Prostate gland (tissue), 2 donors: Measurements from ENCODE around the gene OR1J4. TPM values are rescaled to one million over a fixed set of nuclear protein-coding genes. Genes with fewer than 3 reads are reported as not detected.

ENCODE experiments used
- DNase-seq: peaks from one replicate; pipeline ENCODE4 v3.0.0-alpha.2; 2019; ENCODE audit warnings: low spot score
- H3K27ac ChIP-seq, 2 donors: fragments of 200-600 bp; sonication (generic); 2 replicates each; pipeline ENCODE4 v1.5.1; 2017 to 2019
- H3K27me3 ChIP-seq: fragments of 200-600 bp; sonication (generic); replicated peaks from 2 replicates; pipeline ENCODE4 v1.5.1; 2019; ENCODE audit not compliant: insufficient read depth
- H3K36me3 ChIP-seq, 2 donors: fragments of 200-600 bp; sonication (generic); 1 replicate in 1 of 2; 2 replicates in 1 of 2; pipeline versions ENCODE4 v1.5.1 to v1.8.1; 2017 to 2019
- H3K4me1 ChIP-seq: fragments of 200-600 bp; sonication (generic); replicated peaks from 2 replicates; pipeline ENCODE4 v1.5.1; 2019
- H3K4me3 ChIP-seq, 2 donors: fragments of 200-600 bp; sonication (generic); 2 replicates each; pipeline ENCODE4 v1.5.1; 2017 to 2019
- H3K9me3 ChIP-seq: fragments of 200-600 bp; sonication (generic); 2 replicates; pipeline ENCODE4 v1.5.1; 2017
- POLR2A ChIP-seq: fragments of 450-650 bp; IDR thresholded peaks from one replicate; pipeline ENCODE4 v1.6.1; 2016; ENCODE audit warnings: antibody characterized with exemption, mild to moderate bottlenecking
- POLR2AphosphoS5 ChIP-seq: sonication (generic); formaldehyde crosslinking; IDR thresholded peaks from one replicate; pipeline ENCODE4 v1.6.1; 2017; ENCODE audit warnings: antibody characterized with exemption
- WGBS: methylation state at CpG from one replicate; pipeline ENCODE4 v1.1.5; 2018; 5-methylcytosine and 5-hydroxymethylcytosine counted together
- intact Hi-C: fragments of 100-400 bp; cut with DNase I; formaldehyde crosslinking; loops from one replicate; pipeline ENCODE4 v1.14.2; 2022
- total RNA-seq, 2 donors: library from RNA; depleted of rRNA; stranded (reverse); fragments of >200 nt; gene quantifications; one replicate each; pipeline ENCODE4 v1.1.0, GENCODE V29; 2016
- TF ChIP-seq, protein P1 (sequence below), 4 experiments: fragments of 200-600 bp in 2 of 4; fragments of 450-650 bp in 2 of 4; sonication (generic) in 2 of 4; IDR thresholded peaks; 1 replicate in 3 of 4; 2 replicates in 1 of 4; pipeline ENCODE4 v1.5.1; 2016 to 2019; ENCODE audit warnings: antibody characterized with exemption in 4 of 4, mild to moderate bottlenecking in 2 of 4, moderate library complexity in 2 of 4

The OR1J4 gene
- under 1 TPM; 0.23 to 0.91 TPM for total RNA-seq

- H3K27me3 ChIP-seq, result no peaks in the 10 kb centered on the region
- H3K4me1 ChIP-seq, result no peaks in the 10 kb centered on the region
- H3K9me3 ChIP-seq, result no peaks in the 10 kb centered on the region
- WGBS, result 75% methylated on average over 4 of the region's 4 CpGs
- intact Hi-C loops, result no loop called here
- TF ChIP-seq, protein P1, sequence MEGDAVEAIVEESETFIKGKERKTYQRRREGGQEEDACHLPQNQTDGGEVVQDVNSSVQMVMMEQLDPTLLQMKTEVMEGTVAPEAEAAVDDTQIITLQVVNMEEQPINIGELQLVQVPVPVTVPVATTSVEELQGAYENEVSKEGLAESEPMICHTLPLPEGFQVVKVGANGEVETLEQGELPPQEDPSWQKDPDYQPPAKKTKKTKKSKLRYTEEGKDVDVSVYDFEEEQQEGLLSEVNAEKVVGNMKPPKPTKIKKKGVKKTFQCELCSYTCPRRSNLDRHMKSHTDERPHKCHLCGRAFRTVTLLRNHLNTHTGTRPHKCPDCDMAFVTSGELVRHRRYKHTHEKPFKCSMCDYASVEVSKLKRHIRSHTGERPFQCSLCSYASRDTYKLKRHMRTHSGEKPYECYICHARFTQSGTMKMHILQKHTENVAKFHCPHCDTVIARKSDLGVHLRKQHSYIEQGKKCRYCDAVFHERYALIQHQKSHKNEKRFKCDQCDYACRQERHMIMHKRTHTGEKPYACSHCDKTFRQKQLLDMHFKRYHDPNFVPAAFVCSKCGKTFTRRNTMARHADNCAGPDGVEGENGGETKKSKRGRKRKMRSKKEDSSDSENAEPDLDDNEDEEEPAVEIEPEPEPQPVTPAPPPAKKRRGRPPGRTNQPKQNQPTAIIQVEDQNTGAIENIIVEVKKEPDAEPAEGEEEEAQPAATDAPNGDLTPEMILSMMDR (IDR thresholded peaks at IDR 0.05), result no peak
- no peak for TF ChIP-seq POLR2AphosphoS5
- no peak for TF ChIP-seq POLR2A
- DNase-seq, result no peak
- H3K4me3 ChIP-seq, result no peak within 1 kb of the TSS
- H3K27ac ChIP-seq, result no peak within 1 kb of the TSS
- H3K36me3 ChIP-seq, result no peaks in the 10 kb centered on the region
These were observed at the start of gene OR1J4 for GRCh38 chr9:122518841-122519240. Gene OR1J4, plus strand, starts transcription at chr9:122519141. Its CDS starts 0 bp downstream, at chr9:122519141.

GRCh38 chr9:122474561-122474960 is 44.4 kb upstream of the OR1J4 start:
- Histone ChIP-seq H3K36me3 (no peaks in the 10 kb centered on the region), H3K4me1 (no peaks in the 10 kb centered on the region), H3K4me3 (no peak overlapping the region), H3K9me3 (no peaks in the 10 kb centered on the region), H3K27me3 (no peaks in the 10 kb centered on the region), H3K27ac (no peak overlapping the region)
- 78% methylated on average over 3 of the region's 3 CpGs for WGBS
- TF ChIP-seq POLR2AphosphoS5 (no peak), POLR2A (no peak)
- TF ChIP-seq, protein P1 (IDR thresholded peaks at IDR 0.05), result no peak
- intact Hi-C loops, result no loop called here
- DNase-seq, result no peak

DNA sequence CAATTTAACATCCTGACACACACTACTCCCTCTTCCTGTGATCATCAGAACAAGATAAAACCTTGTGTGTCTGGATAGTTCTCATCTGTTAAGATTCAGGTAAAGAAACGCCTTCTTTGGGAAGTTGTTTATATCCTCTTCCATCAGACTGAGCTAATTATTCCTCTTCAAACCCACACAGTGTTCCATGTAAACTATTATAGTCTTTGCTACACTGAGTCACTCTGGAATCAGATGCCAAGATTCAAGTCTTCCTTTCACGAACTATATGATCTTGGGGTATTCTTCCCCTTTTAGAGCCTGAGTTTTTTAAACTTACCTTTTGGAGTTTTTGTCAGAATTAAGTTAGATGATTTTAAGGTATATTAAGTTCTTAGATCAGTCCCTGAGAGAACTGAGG is 43.2 kb upstream of the OR1J4 start:
- no peak for TF ChIP-seq POLR2AphosphoS5
- no peak for TF ChIP-seq POLR2A
- TF ChIP-seq, protein P1 (IDR thresholded peaks at IDR 0.05), result no peak
- 25% methylated on average over 2 of the region's 2 CpGs for WGBS
- H3K9me3 ChIP-seq, result no peaks in the 10 kb centered on the region
- H3K36me3 ChIP-seq, result no peaks in the 10 kb centered on the region
- no peak for DNase-seq
- no peaks in the 10 kb centered on the region for H3K27me3 ChIP-seq
- no peak overlapping the region for H3K4me3 ChIP-seq
- intact Hi-C loops, result no loop called here
- no peak overlapping the region for H3K27ac ChIP-seq
- no peaks in the 10 kb centered on the region for H3K4me1 ChIP-seq

DNA sequence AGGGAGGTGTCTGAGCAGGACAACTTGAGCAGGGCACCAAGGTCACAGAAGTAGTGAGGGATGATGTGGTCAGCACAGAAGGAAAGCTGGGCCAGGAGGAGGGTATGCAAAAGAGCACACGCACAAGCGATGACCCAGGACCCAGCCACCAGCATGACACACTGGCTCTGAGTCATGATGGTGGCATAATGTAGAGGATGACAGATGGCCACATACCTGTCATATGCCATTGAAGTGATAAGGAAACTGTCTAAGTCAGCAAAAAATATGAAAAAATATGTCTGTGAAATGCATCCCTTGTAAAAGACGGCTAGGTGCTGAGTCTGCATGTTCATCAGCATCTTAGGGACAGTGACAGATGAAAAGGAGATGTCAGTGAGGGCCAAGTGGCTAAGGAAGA is 41.6 kb upstream of the OR1J4 start:
- intact Hi-C loops, result no loop called here
- WGBS, result 84% methylated on average over 3 of the region's 3 CpGs
- no peaks in the 10 kb centered on the region for H3K9me3 ChIP-seq
- no peak for DNase-seq
- H3K4me3 ChIP-seq, result no peak overlapping the region
- H3K27ac ChIP-seq, result no peak overlapping the region
- no peak for TF ChIP-seq POLR2A
- TF ChIP-seq, protein P1 (IDR thresholded peaks at IDR 0.05), result no peak
- TF ChIP-seq POLR2AphosphoS5, result no peak
- no peaks in the 10 kb centered on the region for H3K36me3 ChIP-seq
- H3K4me1 ChIP-seq, result no peaks in the 10 kb centered on the region
- no peaks in the 10 kb centered on the region for H3K27me3 ChIP-seq

DNA sequence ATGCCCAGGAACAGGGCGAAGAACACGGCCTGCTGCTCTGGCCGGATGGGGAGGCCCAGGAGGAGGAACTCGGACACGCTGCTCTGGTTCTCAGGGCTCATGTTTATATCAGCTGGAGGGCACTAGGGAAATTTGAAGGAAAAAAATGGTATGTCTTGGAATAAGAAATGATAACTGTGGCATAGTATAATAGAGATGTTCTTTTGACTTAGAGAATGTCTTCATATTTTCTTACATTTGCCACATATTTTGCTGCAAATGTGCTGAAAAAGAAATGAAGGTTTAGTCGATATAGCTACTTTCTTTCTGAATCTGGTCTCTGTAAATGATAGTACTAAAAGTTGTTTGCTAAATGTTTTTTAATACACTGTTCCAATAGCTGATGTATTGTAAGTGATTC is 41.1 kb upstream of the OR1J4 start, which contains the start of gene OR1J1:
Gene OR1J1 (minus strand): TSS at position 101 of the 400 bp plus-strand sequence. CDS start 0 bp downstream, at position 101.
- WGBS, result 89% methylated on average over 6 of the region's 6 CpGs

More for the DNA sequence above, 41.1 kb upstream of the OR1J4 start, which contains the start of gene OR1J1:
- intact Hi-C loops, result no loop called here
- Histone ChIP-seq H3K27ac (no peak within 1 kb of the TSS), H3K4me1 (no peaks in the 10 kb centered on the region), H3K4me3 (no peak within 1 kb of the TSS), H3K27me3 (no peaks in the 10 kb centered on the region), H3K9me3 (no peaks in the 10 kb centered on the region), H3K36me3 (no peaks in the 10 kb centered on the region)
- DNase-seq, result no peak
- TF ChIP-seq POLR2AphosphoS5 (no peak), POLR2A (no peak)
- TF ChIP-seq, protein P1 (IDR thresholded peaks at IDR 0.05), result no peak
